Measurements from ENCODE around the gene SLC25A17.
"Not testable (repeated sequence)": the region's sequence is repeated elsewhere in the genome, so short reads cannot be mapped to it uniquely, and the experiment has no call there.

The SLC25A17 gene

GRCh38 chr22:40799008-40799407 lies 20.1 kb downstream of the SLC25A17 start:
- no peaks in the 10 kb centered on the region for H3K4me1 ChIP-seq (ENCODE audit: control insufficient read depth, insufficient read depth, low read length, poor library complexity, severe bottlenecking)
- H3K27me3 ChIP-seq (replicated peaks; ENCODE audit: control insufficient read depth, insufficient read depth, low read length, poor library complexity, severe bottlenecking): no peaks in the 10 kb centered on the region
- no peak overlapping the region for H3K4me3 ChIP-seq (ENCODE audit: insufficient read depth, low read depth, low read length, poor library complexity, severe bottlenecking)

DNA sequence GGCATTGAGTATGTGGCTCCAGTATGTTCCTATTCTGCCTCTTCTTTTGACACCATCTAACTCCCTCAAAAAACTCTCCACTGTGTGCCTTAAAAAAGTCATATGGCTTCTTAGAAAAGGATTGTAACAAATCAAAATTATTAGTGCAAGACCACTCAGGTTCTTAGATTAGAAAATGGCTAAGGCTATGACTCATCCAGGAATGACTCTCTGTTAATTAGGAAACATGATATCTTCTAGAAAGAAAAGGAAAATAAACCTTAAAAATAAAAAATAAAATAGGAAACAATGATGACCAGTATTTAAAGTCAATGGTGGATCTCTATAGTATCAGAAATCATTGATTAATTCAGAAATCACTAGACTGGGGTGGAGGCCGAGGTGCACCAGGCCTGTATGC lies 21.7 kb downstream of the SLC25A17 start:
- H3K27ac ChIP-seq (ENCODE audit: insufficient read depth, low read length, poor library complexity, severe bottlenecking): no peak overlapping the region
- H3K4me1 ChIP-seq (ENCODE audit: control insufficient read depth, insufficient read depth, low read length, poor library complexity, severe bottlenecking): no peaks in the 10 kb centered on the region
- DNase-seq: no peak
- H3K4me3 ChIP-seq (ENCODE audit: insufficient read depth, low read depth, low read length, poor library complexity, severe bottlenecking): no peak overlapping the region
- no peaks in the 10 kb centered on the region for H3K9me3 ChIP-seq (ENCODE audit: control insufficient read depth, low read length)
- H3K36me3 ChIP-seq (ENCODE audit: control insufficient read depth, insufficient read depth, low read length): peaks cover 12% of the 10 kb centered on the region
- no peaks in the 10 kb centered on the region for H3K27me3 ChIP-seq (replicated peaks; ENCODE audit: control insufficient read depth, insufficient read depth, low read length, poor library complexity, severe bottlenecking)

More at GRCh38 chr22:40799008-40799407, 20.1 kb downstream of the SLC25A17 start:
- no peak for DNase-seq
- H3K36me3 ChIP-seq (ENCODE audit: control insufficient read depth, insufficient read depth, low read length): peaks cover 5% of the 10 kb centered on the region
- no peak overlapping the region for H3K27ac ChIP-seq (ENCODE audit: insufficient read depth, low read length, poor library complexity, severe bottlenecking)
- H3K9me3 ChIP-seq (ENCODE audit: control insufficient read depth, low read length): no peaks in the 10 kb centered on the region

- no peaks in the 10 kb centered on the region for H3K27me3 ChIP-seq (replicated peaks; ENCODE audit: control insufficient read depth, insufficient read depth, low read length, poor library complexity, severe bottlenecking)
- no peak for DNase-seq
- no peaks in the 10 kb centered on the region for H3K9me3 ChIP-seq (ENCODE audit: control insufficient read depth, low read length)
- peaks cover 19% of the 10 kb centered on the region for H3K36me3 ChIP-seq (ENCODE audit: control insufficient read depth, insufficient read depth, low read length)
- no peaks in the 10 kb centered on the region for H3K4me1 ChIP-seq (ENCODE audit: control insufficient read depth, insufficient read depth, low read length, poor library complexity, severe bottlenecking)
- H3K27ac ChIP-seq (ENCODE audit: insufficient read depth, low read length, poor library complexity, severe bottlenecking): no peak overlapping the region
- no peak overlapping the region for H3K4me3 ChIP-seq (ENCODE audit: insufficient read depth, low read depth, low read length, poor library complexity, severe bottlenecking)
These were observed 26.7 kb downstream of the SLC25A17 start for GRCh38 chr22:40792451-40792850.

DNA sequence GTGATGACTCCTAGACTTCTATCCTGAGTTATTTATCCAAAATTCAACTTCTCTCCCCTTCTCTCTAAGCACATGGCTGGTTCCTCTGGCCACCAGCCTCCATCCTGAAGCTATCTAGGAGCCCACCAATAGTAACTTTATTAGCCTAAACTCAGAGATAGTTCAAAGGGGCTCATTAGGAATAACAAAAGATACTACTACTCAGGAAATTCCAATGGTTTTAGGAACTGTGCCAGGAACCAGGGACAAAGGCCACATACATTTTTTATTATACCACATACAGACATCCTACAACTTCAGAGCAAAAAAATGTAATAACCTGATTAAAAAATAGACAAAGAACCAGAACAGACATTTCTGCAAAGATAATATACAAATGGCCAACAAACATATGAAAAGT lies 27.9 kb downstream of the SLC25A17 start:
- H3K9me3 ChIP-seq (ENCODE audit: control insufficient read depth, low read length): no peaks in the 10 kb centered on the region
- no peak overlapping the region for H3K27ac ChIP-seq (ENCODE audit: insufficient read depth, low read length, poor library complexity, severe bottlenecking)
- peaks cover 17% of the 10 kb centered on the region for H3K36me3 ChIP-seq (ENCODE audit: control insufficient read depth, insufficient read depth, low read length)
- H3K4me3 ChIP-seq (ENCODE audit: insufficient read depth, low read depth, low read length, poor library complexity, severe bottlenecking): no peak overlapping the region
- H3K27me3 ChIP-seq (replicated peaks; ENCODE audit: control insufficient read depth, insufficient read depth, low read length, poor library complexity, severe bottlenecking): no peaks in the 10 kb centered on the region
- DNase-seq: no peak
- no peaks in the 10 kb centered on the region for H3K4me1 ChIP-seq (ENCODE audit: control insufficient read depth, insufficient read depth, low read length, poor library complexity, severe bottlenecking)

DNA sequence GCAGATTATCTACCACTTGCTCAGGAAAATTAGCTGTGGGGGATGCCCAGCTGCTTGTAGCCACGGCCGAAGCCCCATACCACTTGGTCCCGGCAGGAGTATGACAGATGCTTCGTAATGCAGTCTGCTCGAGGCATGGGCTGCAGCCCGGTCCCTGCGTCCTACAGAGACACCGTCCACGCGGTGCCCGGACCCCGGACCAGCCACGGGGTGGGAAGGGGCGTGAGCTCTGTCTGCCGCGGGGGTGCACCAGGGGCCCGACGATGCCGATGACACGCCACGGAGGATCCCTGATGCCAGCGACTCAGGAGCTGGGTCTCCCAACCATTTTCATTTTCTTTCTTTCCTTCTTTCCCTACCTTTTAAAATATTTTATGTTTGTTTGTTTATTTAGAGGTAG lies 30.0 kb downstream of the SLC25A17 start:
- no peak for DNase-seq
- Histone ChIP-seq H3K27me3 (replicated peaks; ENCODE audit: control insufficient read depth, insufficient read depth, low read length, poor library complexity, severe bottlenecking) (no peaks in the 10 kb centered on the region), H3K36me3 (ENCODE audit: control insufficient read depth, insufficient read depth, low read length) (peaks cover 17% of the 10 kb centered on the region), H3K4me1 (ENCODE audit: control insufficient read depth, insufficient read depth, low read length, poor library complexity, severe bottlenecking) (no peaks in the 10 kb centered on the region), H3K9me3 (ENCODE audit: control insufficient read depth, low read length) (no peaks in the 10 kb centered on the region), H3K27ac (ENCODE audit: insufficient read depth, low read length, poor library complexity, severe bottlenecking) (no peak overlapping the region), H3K4me3 (ENCODE audit: insufficient read depth, low read depth, low read length, poor library complexity, severe bottlenecking) (no peak overlapping the region)

DNA sequence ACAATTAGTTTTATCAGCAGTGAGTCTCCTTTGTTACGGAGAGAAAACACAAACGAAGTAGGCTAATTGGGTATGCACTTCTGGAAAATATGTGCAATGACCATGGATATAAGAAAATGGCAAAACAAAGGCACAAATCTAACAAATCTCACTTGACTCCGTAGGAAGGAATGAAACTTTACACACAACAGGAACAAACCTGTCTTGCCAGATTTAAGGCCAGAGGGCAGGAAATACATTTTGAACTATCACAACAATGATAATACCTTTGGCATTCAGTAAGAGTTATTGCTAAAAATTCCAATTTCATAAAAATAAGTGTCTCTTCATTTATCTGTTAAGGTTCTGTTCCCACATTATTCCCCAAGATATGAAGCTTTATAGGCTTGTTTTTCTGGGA lies 36.6 kb downstream of the SLC25A17 start:
- H3K36me3 ChIP-seq (ENCODE audit: control insufficient read depth, insufficient read depth, low read length): peaks cover 11% of the 10 kb centered on the region
- DNase-seq: no peak
- no peak overlapping the region for H3K4me3 ChIP-seq (ENCODE audit: insufficient read depth, low read depth, low read length, poor library complexity, severe bottlenecking)
- H3K9me3 ChIP-seq (ENCODE audit: control insufficient read depth, low read length): no peaks in the 10 kb centered on the region
- H3K27ac ChIP-seq (ENCODE audit: insufficient read depth, low read length, poor library complexity, severe bottlenecking): no peak overlapping the region
- no peaks in the 10 kb centered on the region for H3K27me3 ChIP-seq (replicated peaks; ENCODE audit: control insufficient read depth, insufficient read depth, low read length, poor library complexity, severe bottlenecking)
- no peaks in the 10 kb centered on the region for H3K4me1 ChIP-seq (ENCODE audit: control insufficient read depth, insufficient read depth, low read length, poor library complexity, severe bottlenecking)

GRCh38 chr22:40781749-40782148 lies 37.4 kb downstream of the SLC25A17 start:
- not testable (repeated sequence) for H3K27ac ChIP-seq (ENCODE audit: insufficient read depth, low read length, poor library complexity, severe bottlenecking); H3K4me1 ChIP-seq (ENCODE audit: control insufficient read depth, insufficient read depth, low read length, poor library complexity, severe bottlenecking); H3K4me3 ChIP-seq (ENCODE audit: insufficient read depth, low read depth, low read length, poor library complexity, severe bottlenecking); DNase-seq; H3K9me3 ChIP-seq (ENCODE audit: control insufficient read depth, low read length); H3K27me3 ChIP-seq (replicated peaks; ENCODE audit: control insufficient read depth, insufficient read depth, low read length, poor library complexity, severe bottlenecking)
- H3K36me3 ChIP-seq (ENCODE audit: control insufficient read depth, insufficient read depth, low read length): peaks cover 16% of the 10 kb centered on the region

DNA sequence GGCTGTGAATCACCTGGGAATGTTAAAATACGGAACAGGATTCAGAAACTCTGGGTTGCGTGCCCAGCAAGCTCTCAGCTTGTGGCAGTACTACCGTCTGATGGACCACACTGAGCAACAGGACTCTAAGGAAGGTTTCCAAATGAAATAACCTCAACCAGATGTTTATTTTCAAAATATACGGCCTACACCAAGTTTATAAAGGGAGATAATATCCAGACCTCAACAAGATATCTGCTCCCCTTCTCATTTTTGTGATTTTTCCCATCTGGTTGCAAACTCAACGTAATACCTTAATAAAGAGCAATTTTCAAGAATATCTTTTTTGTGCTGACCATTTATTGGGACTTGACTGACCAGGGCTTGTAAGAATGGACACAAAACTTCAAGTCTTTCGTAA lies 49.4 kb downstream of the SLC25A17 start:
- Histone ChIP-seq H3K27ac (ENCODE audit: insufficient read depth, low read length, poor library complexity, severe bottlenecking) (no peak overlapping the region), H3K36me3 (ENCODE audit: control insufficient read depth, insufficient read depth, low read length) (peaks cover 24% of the 10 kb centered on the region), H3K27me3 (replicated peaks; ENCODE audit: control insufficient read depth, insufficient read depth, low read length, poor library complexity, severe bottlenecking) (no peaks in the 10 kb centered on the region), H3K4me1 (ENCODE audit: control insufficient read depth, insufficient read depth, low read length, poor library complexity, severe bottlenecking) (peaks cover 4% of the 10 kb centered on the region), H3K4me3 (ENCODE audit: insufficient read depth, low read depth, low read length, poor library complexity, severe bottlenecking) (no peak overlapping the region), H3K9me3 (ENCODE audit: control insufficient read depth, low read length) (no peaks in the 10 kb centered on the region)
- no peak for DNase-seq

DNA sequence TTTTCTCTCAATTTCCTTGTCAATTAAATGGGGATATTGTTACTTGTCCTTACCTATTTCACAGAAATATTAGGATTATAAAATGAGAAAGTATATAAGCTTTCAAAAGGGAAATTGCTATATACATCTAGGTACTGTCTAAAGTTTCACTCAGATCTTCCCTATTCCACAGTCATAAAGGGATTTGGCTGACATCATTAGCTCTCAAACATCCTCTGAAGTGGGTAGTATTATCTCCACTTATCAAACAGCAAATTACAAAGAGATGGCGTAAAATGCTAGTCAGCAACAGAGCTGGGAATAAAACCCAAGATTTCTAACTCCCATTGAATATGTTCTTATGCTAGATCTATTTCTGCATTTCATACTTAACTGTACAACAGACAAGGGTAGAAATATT lies 50.9 kb downstream of the SLC25A17 start:
- Histone ChIP-seq H3K27me3 (replicated peaks; ENCODE audit: control insufficient read depth, insufficient read depth, low read length, poor library complexity, severe bottlenecking) (no peaks in the 10 kb centered on the region), H3K4me3 (ENCODE audit: insufficient read depth, low read depth, low read length, poor library complexity, severe bottlenecking) (no peak overlapping the region), H3K4me1 (ENCODE audit: control insufficient read depth, insufficient read depth, low read length, poor library complexity, severe bottlenecking) (peaks cover 10% of the 10 kb centered on the region), H3K27ac (ENCODE audit: insufficient read depth, low read length, poor library complexity, severe bottlenecking) (no peak overlapping the region), H3K36me3 (ENCODE audit: control insufficient read depth, insufficient read depth, low read length) (peaks cover 16% of the 10 kb centered on the region), H3K9me3 (ENCODE audit: control insufficient read depth, low read length) (no peaks in the 10 kb centered on the region)
- DNase-seq: no peak

DNA sequence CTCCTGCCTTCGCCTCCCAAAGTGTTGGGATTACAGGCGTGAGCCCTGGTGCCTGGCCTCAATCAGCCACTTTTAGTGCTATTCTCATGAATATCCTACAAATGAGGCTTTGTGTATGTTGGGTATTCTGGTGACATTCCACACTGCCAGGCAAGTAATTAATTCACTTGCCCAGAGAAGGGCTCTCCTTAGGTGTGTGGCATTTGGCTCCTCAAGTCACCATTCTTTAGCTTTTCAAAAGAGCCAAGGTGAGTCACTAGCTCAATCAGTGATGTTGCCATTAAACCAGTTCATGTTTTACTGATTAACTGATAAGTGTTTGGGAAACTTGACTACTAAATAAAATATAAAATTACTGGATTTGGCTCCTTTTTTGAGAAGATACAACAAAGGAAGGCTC lies 52.2 kb downstream of the SLC25A17 start:
- Histone ChIP-seq H3K4me3 (ENCODE audit: insufficient read depth, low read depth, low read length, poor library complexity, severe bottlenecking) (no peak overlapping the region), H3K27ac (ENCODE audit: insufficient read depth, low read length, poor library complexity, severe bottlenecking) (no peak overlapping the region), H3K36me3 (ENCODE audit: control insufficient read depth, insufficient read depth, low read length) (peaks cover 14% of the 10 kb centered on the region), H3K27me3 (replicated peaks; ENCODE audit: control insufficient read depth, insufficient read depth, low read length, poor library complexity, severe bottlenecking) (no peaks in the 10 kb centered on the region), H3K4me1 (ENCODE audit: control insufficient read depth, insufficient read depth, low read length, poor library complexity, severe bottlenecking) (peaks cover 10% of the 10 kb centered on the region), H3K9me3 (ENCODE audit: control insufficient read depth, low read length) (no peaks in the 10 kb centered on the region)
- DNase-seq: no peak
